Stimulated activated CD4-positive, alpha-beta T cell treated with anti-CD3 and anti-CD28 coated beads, Interleukin-1b, Interleukin-23, amount 100 ng/mL, for 24 hours (primary cell): ENCODE results near the gene HPSE.

Experiments used
- DNase-seq, 4 experiments: peaks; one replicate each; pipeline ENCODE4 v3.0.0-alpha.2; 2020; ENCODE audit warnings: low read depth in 4 of 4, low spot score in 1 of 4

HPSE gene

GRCh38 chr4:83250687-83251446, 83.8 kb downstream of the HPSE start:
- DNase-seq, result no peak

- DNase-seq, result no peak
Measured at GRCh38 chr4:83248486-83248885, 86.2 kb downstream of the HPSE start.

GRCh38 chr4:83247415-83248357, 87.0 kb downstream of the HPSE start:
- no peak for DNase-seq
